ENCODE measurements around the gene MLH1. TPM values are rescaled to one million over a fixed set of nuclear protein-coding genes. Genes with fewer than 3 reads are reported as not detected.
A peak's percentile ranks its signal among the peaks of the same experiment; 100 is the strongest.

Gene MLH1
- total and polyA plus RNA-seq, 8 donors, result 6.4 to 129 (median 24.4) TPM

DNA sequence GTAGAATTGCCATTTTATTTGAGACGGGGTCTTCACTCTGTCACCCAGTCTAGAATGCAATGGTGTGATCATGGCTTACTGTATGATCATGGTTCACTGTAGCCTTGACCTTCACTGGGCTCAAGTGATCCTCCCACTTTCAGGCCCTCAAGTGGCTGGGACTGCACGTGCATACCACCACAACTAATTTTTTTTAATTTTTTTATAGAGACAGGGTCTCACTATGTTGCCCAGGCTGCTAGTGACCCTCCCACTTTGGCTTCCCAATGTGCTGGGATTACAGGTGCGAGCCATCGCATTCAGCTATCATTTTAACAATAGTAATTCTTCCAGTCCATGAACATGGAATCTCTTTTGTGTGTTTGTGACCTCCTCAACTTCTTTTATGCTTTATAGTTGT is 12.3 kb upstream of the MLH1 start:
- no peak for DNase-seq
- Histone ChIP-seq H3K27ac (no peak overlapping the region), H3K4me3 (no peak overlapping the region), H3K36me3 (peaks cover 27 to 50% (median 45%) of the 10 kb centered on the region in 4 donors), H3K27me3 (no peaks in the 10 kb centered on the region), H3K4me1 (no peaks in the 10 kb centered on the region), H3K9me3 (peaks cover 0 to 27% (median 0%) of the 10 kb centered on the region in 4 donors)
- intact Hi-C loops (cut with DNase I; ENCODE audit: low total_unique reads), result no loop called here
- TF ChIP-seq, protein P1, sequence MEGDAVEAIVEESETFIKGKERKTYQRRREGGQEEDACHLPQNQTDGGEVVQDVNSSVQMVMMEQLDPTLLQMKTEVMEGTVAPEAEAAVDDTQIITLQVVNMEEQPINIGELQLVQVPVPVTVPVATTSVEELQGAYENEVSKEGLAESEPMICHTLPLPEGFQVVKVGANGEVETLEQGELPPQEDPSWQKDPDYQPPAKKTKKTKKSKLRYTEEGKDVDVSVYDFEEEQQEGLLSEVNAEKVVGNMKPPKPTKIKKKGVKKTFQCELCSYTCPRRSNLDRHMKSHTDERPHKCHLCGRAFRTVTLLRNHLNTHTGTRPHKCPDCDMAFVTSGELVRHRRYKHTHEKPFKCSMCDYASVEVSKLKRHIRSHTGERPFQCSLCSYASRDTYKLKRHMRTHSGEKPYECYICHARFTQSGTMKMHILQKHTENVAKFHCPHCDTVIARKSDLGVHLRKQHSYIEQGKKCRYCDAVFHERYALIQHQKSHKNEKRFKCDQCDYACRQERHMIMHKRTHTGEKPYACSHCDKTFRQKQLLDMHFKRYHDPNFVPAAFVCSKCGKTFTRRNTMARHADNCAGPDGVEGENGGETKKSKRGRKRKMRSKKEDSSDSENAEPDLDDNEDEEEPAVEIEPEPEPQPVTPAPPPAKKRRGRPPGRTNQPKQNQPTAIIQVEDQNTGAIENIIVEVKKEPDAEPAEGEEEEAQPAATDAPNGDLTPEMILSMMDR (IDR thresholded peaks at IDR 0.05), result no peak
- TF ChIP-seq POLR2AphosphoS5 (IDR thresholded peaks at IDR 0.05) (no peak), POLR2A (IDR thresholded peaks at IDR 0.05) (no peak), EP300 (IDR thresholded peaks at IDR 0.05) (no peak)
- WGBS, 5 donors, result 92 to 95% (median 94%) methylated on average over 4 of the region's 4 CpGs

- intact Hi-C loops (cut with DNase I; ENCODE audit: low total_unique reads), result no loop called here
- Histone ChIP-seq H3K4me3 (peak overlapping the region in 2 of 4 donors; percentile 10 to 52), H3K4me1 (peaks cover 32 to 53% (median 41%) of the 10 kb centered on the region in 4 donors), H3K27ac (no peak overlapping the region), H3K27me3 (no peaks in the 10 kb centered on the region), H3K36me3 (peaks cover 33 to 50% (median 43%) of the 10 kb centered on the region in 4 donors), H3K9me3 (no peaks in the 10 kb centered on the region)
- WGBS, 5 donors, result 71 to 84% (median 76%) methylated on average over 2 of the region's 2 CpGs
- TF ChIP-seq POLR2A (IDR thresholded peaks at IDR 0.05), result no peak
- TF ChIP-seq, protein P1 (IDR thresholded peaks at IDR 0.05), result no peak
- no peak for DNase-seq
Observed at GRCh38 chr3:36988356-36988755, 5.0 kb upstream of the MLH1 start.

- intact Hi-C loops (cut with DNase I; ENCODE audit: low total_unique reads), result no loop called here
Observed at GRCh38 chr3:36989005-36989404, 4.3 kb upstream of the MLH1 start.

GRCh38 chr3:36989568-36989967 is 3.8 kb upstream of the MLH1 start:
- H3K4me3 ChIP-seq, result peak overlapping the region; percentile 1 to 65 (median 28)
- TF ChIP-seq, protein P1 (IDR thresholded peaks at IDR 0.05), result no peak
- TF ChIP-seq EP300 (IDR thresholded peaks at IDR 0.05) (no peak), POLR2A (IDR thresholded peaks at IDR 0.05) (no peak), POLR2AphosphoS5 (IDR thresholded peaks at IDR 0.05) (no peak)

More at GRCh38 chr3:36989005-36989404, 4.3 kb upstream of the MLH1 start:
- H3K9me3 ChIP-seq, result no peaks in the 10 kb centered on the region
- peaks cover 33 to 54% (median 42%) of the 10 kb centered on the region in 4 donors for H3K4me1 ChIP-seq
- H3K36me3 ChIP-seq, result peaks cover 26 to 44% (median 36%) of the 10 kb centered on the region in 4 donors
- no peak for TF ChIP-seq EP300 (IDR thresholded peaks at IDR 0.05)
- no peak for TF ChIP-seq POLR2AphosphoS5 (IDR thresholded peaks at IDR 0.05)
- no peak for TF ChIP-seq POLR2A (IDR thresholded peaks at IDR 0.05)
- TF ChIP-seq, protein P1 (IDR thresholded peaks at IDR 0.05), result no peak
- H3K27me3 ChIP-seq, result no peaks in the 10 kb centered on the region
- H3K4me3 ChIP-seq, result peak overlapping the region in 3 of 4 donors; percentile 1 to 65 (median 52)
- H3K27ac ChIP-seq, result peak overlapping the region in 1 of 5 donors; percentile 54
- 69 to 87% (median 77%) methylated on average over 3 of the region's 3 CpGs for WGBS, 5 donors
- DNase-seq, result no peak

More at GRCh38 chr3:36989568-36989967, 3.8 kb upstream of the MLH1 start:
- no peak for DNase-seq
- intact Hi-C loops (cut with DNase I; ENCODE audit: low total_unique reads), result no loop called here
- peaks cover 33 to 60% (median 48%) of the 10 kb centered on the region in 4 donors for H3K4me1 ChIP-seq
- no peaks in the 10 kb centered on the region for H3K9me3 ChIP-seq
- H3K27ac ChIP-seq, result peak overlapping the region in 2 of 5 donors; percentile 3 to 54
- H3K27me3 ChIP-seq, result no peaks in the 10 kb centered on the region
- H3K36me3 ChIP-seq, result peaks cover 24 to 38% (median 31%) of the 10 kb centered on the region in 4 donors
